GM21529 (cell line): Measurements from ENCODE around the gene ONECUT3.

Experiments
- ATAC-seq: cut with Tn5 transposase; IDR thresholded peaks from one replicate; pipeline ENCODE4 v1.9.1; 2021; ENCODE audit not compliant: unreplicated experiment

The ONECUT3 gene

DNA sequence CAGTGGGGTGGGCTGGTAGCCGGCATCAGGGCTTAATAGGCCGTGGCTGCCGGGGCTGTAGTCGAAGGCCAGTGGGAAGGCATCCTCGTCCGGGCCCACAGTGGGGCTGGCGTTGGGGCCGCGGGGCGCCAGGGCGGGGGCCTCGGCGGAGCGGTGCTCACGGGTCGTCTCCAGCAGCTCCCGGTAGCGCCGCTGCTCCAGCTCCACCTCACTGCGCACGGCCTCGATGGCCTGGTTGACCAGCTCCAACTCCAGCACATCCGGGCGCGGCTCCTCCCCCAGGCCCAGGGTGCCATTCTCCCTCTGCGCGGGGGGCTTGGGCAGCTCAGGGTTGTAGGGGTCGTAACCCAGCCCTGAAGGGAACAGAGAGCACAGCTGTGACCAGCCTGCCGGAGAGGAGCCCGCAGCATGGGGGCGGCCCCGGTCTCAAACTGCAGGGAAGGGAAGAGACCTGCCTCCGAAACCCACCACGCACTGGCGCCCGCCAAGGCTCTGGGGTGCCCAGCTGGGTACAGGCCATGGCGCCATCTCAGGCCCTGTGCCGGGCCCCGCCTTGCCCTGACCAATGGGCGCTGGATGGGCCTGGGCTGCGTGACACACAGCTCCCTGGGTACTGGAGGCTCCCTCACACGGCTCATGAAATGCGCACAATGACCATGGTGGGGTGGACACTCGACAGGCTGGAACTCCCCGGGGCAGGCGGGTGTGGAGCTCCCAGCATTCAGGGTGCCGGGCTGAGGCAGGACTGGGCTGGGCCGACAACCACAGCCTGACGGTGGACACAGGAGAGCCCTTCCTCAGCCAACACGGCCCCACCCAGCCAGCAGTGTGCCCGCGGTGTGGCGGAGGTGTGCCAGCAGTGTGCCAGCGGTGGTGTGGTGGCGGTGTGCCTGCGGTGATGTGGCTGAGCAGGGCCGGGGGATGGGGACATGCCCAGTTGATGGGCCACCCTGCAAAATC is 75.3 kb downstream of the ONECUT3 start:
- no peak for ATAC-seq

DNA sequence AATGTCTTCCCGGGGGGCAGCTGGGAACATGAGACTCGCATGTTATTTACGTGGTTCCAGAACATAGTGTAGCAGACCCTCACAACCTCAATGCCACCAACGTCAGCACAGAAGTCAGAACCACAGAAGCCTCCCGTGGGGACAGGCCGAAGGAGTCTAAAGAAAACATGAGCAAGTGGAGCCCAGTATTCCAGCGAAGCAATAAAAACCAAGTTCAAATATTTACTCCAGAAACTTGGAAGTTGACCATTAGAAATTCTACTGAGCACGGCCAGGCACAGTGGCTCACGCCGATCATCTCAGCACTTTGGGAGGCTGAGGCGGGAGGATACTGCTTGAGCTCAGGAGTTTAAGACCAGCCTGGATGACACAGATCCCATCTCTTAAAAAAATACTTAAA is 76.7 kb downstream of the ONECUT3 start:
- ATAC-seq = no peak

DNA sequence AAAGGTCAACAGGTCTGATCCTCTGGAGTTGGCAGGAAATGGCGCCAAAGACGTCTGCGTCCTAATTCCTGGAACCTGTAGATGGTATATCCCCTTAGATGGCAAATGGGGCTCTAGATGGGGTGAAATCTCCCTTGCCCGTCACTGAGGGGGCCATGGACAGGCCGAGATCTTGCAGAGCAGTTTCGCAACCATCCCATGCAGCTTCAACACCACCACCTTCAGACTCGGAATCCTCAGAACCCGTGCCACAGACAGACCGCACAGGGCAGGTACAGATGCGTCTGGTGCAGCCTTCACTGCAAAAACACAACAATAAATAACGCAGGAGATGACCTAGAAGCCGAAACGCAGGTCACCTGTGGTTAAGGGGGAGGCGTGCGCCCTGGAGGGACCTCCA is 77.3 kb downstream of the ONECUT3 start:
- no peak for ATAC-seq
